Peyer's patch (tissue), 4 donors: ENCODE measurements around the gene SELE.

Experiments used
- POLR2A ChIP-seq, 2 donors: fragments of 450-650 bp; IDR thresholded peaks; one replicate each; pipeline ENCODE4 v1.5.1; 2017; ENCODE audit warnings: antibody characterized with exemption in 2 of 2, mild to moderate bottlenecking in 2 of 2, moderate library complexity in 2 of 2
- TF ChIP-seq, protein P1 (sequence below), 6 experiments: fragments of 450-650 bp in 4 of 6; fragments of 200-600 bp in 2 of 6; sonication (generic) in 1 of 6; IDR thresholded peaks; one replicate each; pipeline ENCODE4 v1.5.1; 2017 to 2019; ENCODE audit warnings: antibody characterized with exemption in 6 of 6, mild to moderate bottlenecking in 3 of 6, moderate library complexity in 1 of 6

- no peak for TF ChIP-seq POLR2A (IDR thresholded peaks at IDR 0.05)
- TF ChIP-seq, protein P1, sequence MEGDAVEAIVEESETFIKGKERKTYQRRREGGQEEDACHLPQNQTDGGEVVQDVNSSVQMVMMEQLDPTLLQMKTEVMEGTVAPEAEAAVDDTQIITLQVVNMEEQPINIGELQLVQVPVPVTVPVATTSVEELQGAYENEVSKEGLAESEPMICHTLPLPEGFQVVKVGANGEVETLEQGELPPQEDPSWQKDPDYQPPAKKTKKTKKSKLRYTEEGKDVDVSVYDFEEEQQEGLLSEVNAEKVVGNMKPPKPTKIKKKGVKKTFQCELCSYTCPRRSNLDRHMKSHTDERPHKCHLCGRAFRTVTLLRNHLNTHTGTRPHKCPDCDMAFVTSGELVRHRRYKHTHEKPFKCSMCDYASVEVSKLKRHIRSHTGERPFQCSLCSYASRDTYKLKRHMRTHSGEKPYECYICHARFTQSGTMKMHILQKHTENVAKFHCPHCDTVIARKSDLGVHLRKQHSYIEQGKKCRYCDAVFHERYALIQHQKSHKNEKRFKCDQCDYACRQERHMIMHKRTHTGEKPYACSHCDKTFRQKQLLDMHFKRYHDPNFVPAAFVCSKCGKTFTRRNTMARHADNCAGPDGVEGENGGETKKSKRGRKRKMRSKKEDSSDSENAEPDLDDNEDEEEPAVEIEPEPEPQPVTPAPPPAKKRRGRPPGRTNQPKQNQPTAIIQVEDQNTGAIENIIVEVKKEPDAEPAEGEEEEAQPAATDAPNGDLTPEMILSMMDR (IDR thresholded peaks at IDR 0.05), result no peak
Measured at GRCh38 chr1:169759038-169759437, 25.2 kb upstream of the SELE start.
